Putamen (tissue), 1 donor: ENCODE data around the gene C15orf39.

Experiments used
- DNase-seq: peaks from one replicate; pipeline ENCODE4 v3.0.0-alpha.2; 2016; ENCODE audit warnings: low spot score

C15orf39 gene

GRCh38 chr15:75172284-75172820 lies 29.3 kb upstream of the C15orf39 start:
- no peak for DNase-seq

GRCh38 chr15:75174102-75174501 lies 27.6 kb upstream of the C15orf39 start:
- DNase-seq = no peak

GRCh38 chr15:75174729-75175128 lies 27.0 kb upstream of the C15orf39 start:
- no peak for DNase-seq

GRCh38 chr15:75176396-75176761 lies 25.3 kb upstream of the C15orf39 start:
- DNase-seq = no peak

- DNase-seq = no peak
Measured at GRCh38 chr15:75177360-75178071, 24.2 kb upstream of the C15orf39 start.

- no peak for DNase-seq
Measured at GRCh38 chr15:75178171-75178937, 23.3 kb upstream of the C15orf39 start.

- DNase-seq = no peak
Measured at GRCh38 chr15:75178938-75179745, 22.5 kb upstream of the C15orf39 start.

- no peak for DNase-seq
Measured at GRCh38 chr15:75179746-75180140, 21.9 kb upstream of the C15orf39 start.

- no peak for DNase-seq
Measured at GRCh38 chr15:75181780-75182179, 19.9 kb upstream of the C15orf39 start.

GRCh38 chr15:75182187-75183131 lies 19.2 kb upstream of the C15orf39 start:
- no peak for DNase-seq

- DNase-seq = no peak
Measured at GRCh38 chr15:75185271-75186029, 16.2 kb upstream of the C15orf39 start.

- no peak for DNase-seq
Measured at GRCh38 chr15:75186044-75186443, 15.6 kb upstream of the C15orf39 start.

- DNase-seq = no peak
Measured at GRCh38 chr15:75188499-75188898, 13.2 kb upstream of the C15orf39 start.

- DNase-seq = no peak
Measured at GRCh38 chr15:75191235-75191634, 10.4 kb upstream of the C15orf39 start.

GRCh38 chr15:75192307-75192706 lies 9.4 kb upstream of the C15orf39 start:
- no peak for DNase-seq

- DNase-seq = no peak
Measured at GRCh38 chr15:75193272-75193671, 8.4 kb upstream of the C15orf39 start.

- DNase-seq = no peak
Measured at GRCh38 chr15:75193976-75194375, 7.7 kb upstream of the C15orf39 start.

- DNase-seq = no peak
Measured at GRCh38 chr15:75194397-75194796, 7.3 kb upstream of the C15orf39 start.

- DNase-seq = no peak
Measured at GRCh38 chr15:75195122-75195765, 6.4 kb upstream of the C15orf39 start.

GRCh38 chr15:75195766-75196241 lies 5.9 kb upstream of the C15orf39 start:
- no peak for DNase-seq
